Activated CD8-positive, alpha-beta memory T cell treated with anti-CD3 and anti-CD28 coated beads for 4 hours (primary cell): ENCODE data around the gene KLHL29.
"Not testable (repeated sequence)": the region's sequence is repeated elsewhere in the genome, so short reads cannot be mapped to it uniquely, and the experiment has no call there.

Source experiments
- DNase-seq, 2 donors: peaks; one replicate each; pipeline ENCODE4 v3.0.0-alpha.2; 2020; ENCODE audit warnings: low read depth in 2 of 2

Gene KLHL29

GRCh38 chr2:23718931-23719700 is 334.1 kb downstream of the KLHL29 start:
- no peak for DNase-seq

GRCh38 chr2:23719716-23720115 is 334.7 kb downstream of the KLHL29 start:
- DNase-seq, result no peak

GRCh38 chr2:23720705-23721453 is 335.9 kb downstream of the KLHL29 start:
- no peak for DNase-seq

GRCh38 chr2:23721454-23721826 is 336.5 kb downstream of the KLHL29 start:
- DNase-seq, result no peak

- DNase-seq, result no peak
Observed at GRCh38 chr2:23722255-23722654, 337.3 kb downstream of the KLHL29 start.

GRCh38 chr2:23723029-23723428 is 338.1 kb downstream of the KLHL29 start:
- DNase-seq, result not testable (repeated sequence)

GRCh38 chr2:23734416-23734815 is 349.4 kb downstream of the KLHL29 start:
- DNase-seq, result no peak

GRCh38 chr2:23736783-23737182 is 351.8 kb downstream of the KLHL29 start:
- DNase-seq, result not testable (repeated sequence)

GRCh38 chr2:23745068-23745725 is 360.2 kb downstream of the KLHL29 start:
- no peak for DNase-seq

GRCh38 chr2:23745726-23746105 is 360.7 kb downstream of the KLHL29 start:
- DNase-seq, result no peak

- DNase-seq, result no peak
Observed at GRCh38 chr2:23746141-23746863, 361.3 kb downstream of the KLHL29 start.

GRCh38 chr2:23751747-23752265 is 366.8 kb downstream of the KLHL29 start:
- no peak for DNase-seq

- DNase-seq, result no peak
Observed at GRCh38 chr2:23753291-23754010, 368.5 kb downstream of the KLHL29 start.

GRCh38 chr2:23754970-23755369 is 370.0 kb downstream of the KLHL29 start:
- no peak for DNase-seq

- DNase-seq, result no peak
Observed at GRCh38 chr2:23756593-23757292, 371.8 kb downstream of the KLHL29 start.

- DNase-seq, result no peak
Observed at GRCh38 chr2:23757686-23758433, 372.9 kb downstream of the KLHL29 start.
